NCI-H82 treated with DMSO at 0.1 percent for 48 hours (cell line): ENCODE measurements around the gene DLGAP5.

Experiments used
- DNase-seq: peaks from one replicate; lab custom pipeline; 2025; ENCODE audit not compliant: unreplicated experiment; lab: John Stamatoyannopoulos, UW

DLGAP5 gene

DNA sequence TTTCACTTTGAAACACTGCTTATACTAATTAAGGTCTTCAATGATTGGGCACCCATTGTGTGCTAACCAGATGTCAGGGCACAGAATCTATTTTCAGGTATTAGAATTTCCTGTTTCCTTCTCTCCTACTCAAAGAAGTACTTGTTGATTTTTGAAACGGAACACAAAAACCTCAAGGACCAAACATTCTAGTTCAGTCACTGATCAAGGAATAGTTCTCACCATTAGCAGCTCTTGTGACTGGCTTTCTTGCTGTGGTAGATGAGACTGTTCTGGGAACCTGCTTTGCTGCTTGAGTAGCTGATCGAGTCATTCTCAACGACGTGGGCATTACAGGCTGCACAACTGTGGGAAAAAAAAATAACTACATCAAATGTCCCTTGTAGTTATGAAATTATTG, 11.0 kb downstream of the DLGAP5 start:
- DNase-seq = no peak

DNA sequence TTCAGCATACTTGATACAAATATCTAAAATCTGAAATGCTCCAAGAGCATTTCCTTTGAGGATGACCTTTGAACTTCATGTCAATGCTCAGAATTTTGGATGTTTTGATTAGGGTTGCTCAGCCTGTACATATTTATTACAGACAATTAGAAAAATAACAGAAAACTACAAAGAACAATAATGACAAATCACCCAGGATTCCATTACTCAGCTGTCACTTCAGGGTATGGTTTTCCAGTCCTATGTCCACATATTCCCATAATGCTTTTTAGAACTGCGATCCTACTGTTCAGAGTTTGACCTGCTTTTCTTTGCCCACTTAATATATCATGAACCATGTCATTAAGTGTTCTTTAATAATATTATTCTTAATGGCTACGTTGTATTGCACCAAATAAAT, 11.4 kb downstream of the DLGAP5 start:
- DNase-seq = no peak

DNA sequence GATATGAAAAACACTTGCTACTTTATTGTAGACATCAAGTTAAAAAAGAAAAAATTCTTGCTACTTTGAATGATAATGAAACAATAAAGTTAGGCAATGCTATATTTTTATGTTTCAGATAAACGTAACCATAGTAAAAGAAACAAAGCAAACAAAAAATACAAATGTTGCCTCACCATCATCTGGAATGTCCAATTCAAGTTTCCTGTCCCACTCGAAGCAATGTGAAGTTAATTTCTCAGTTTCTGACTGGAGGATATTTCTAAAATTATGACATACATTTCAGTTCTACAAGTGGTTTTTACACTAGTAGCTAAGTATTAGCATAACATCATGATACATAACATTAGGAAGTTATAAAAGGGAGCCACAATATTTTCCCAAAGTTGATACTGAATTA, 20.9 kb downstream of the DLGAP5 start:
- DNase-seq = no peak

DNA sequence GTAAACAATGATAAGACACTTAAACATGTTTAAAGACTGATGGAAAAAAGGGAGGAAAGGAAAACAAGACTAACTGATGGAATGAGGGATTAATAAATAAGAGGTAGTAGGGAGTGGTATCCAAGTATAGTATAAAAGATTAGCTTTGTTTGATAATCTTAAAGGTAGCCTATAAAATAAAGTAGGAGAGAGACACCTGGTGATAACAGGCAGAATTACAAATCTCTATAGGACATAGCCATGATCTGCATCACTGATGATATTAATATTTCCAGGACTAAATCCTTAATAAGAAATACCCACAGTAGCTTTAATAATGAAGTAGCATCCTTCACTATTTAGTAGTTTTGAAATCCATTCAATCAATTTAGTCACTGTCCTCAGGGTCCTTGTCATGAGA, 30.4 kb downstream of the DLGAP5 start:
- DNase-seq = no peak

DNA sequence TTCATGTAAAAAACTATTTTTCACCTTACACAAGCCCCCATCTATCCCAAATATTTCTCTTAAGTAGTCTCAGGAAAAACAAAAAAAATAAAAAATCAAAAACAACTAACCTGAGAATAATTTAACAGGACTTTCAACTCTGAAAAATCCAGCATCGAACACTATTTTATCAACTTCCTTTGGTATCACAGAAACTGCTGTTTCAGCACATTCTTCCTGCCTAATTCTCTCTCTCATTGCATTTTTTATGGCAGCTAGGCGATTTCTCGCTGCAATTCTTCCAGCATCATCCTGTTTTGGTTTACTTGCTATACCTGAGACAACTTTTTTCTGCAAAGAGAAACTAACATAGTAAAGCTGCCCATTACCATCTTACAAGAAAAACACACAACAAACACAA, 33.0 kb downstream of the DLGAP5 start:
- DNase-seq = no peak

DNA sequence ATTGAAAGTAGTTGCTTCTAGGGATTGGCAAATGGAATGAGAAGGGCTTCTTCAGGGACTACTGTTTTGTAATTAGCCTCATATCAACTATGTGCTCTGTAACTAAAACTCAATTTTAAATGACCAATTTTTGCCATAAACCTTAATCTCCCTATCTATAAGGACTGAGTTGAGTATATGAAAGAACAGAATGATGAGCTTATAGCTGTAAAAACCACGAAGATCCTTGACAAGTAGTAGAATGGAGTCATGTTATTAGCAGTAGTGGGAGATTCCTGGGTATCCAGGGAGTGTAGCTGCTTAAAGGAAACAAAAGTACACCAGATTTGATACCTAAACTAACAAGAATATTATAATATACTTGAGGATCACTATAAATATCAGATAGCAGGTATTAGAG, 34.3 kb downstream of the DLGAP5 start:
- no peak for DNase-seq

DNA sequence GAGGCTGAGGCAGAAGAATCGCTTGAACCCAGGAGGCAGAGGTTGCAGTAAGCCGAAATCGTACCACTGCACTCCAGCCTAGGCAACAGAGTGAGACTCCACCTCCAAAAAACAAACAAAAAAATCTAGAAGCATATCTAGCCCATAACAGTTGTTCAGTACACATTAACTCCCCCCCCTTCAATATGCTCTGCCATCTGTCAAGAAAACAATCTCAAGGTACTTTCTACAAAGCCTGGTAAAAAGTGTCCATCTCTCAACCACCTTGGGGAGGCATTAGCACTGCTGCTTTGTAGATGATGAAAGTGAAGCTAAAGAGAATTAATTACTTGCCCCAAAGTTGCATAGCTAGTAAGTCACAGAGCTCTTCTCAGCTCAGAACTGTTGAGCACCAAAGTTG, 37.4 kb downstream of the DLGAP5 start:
- DNase-seq = peak; percentile 21

DNA sequence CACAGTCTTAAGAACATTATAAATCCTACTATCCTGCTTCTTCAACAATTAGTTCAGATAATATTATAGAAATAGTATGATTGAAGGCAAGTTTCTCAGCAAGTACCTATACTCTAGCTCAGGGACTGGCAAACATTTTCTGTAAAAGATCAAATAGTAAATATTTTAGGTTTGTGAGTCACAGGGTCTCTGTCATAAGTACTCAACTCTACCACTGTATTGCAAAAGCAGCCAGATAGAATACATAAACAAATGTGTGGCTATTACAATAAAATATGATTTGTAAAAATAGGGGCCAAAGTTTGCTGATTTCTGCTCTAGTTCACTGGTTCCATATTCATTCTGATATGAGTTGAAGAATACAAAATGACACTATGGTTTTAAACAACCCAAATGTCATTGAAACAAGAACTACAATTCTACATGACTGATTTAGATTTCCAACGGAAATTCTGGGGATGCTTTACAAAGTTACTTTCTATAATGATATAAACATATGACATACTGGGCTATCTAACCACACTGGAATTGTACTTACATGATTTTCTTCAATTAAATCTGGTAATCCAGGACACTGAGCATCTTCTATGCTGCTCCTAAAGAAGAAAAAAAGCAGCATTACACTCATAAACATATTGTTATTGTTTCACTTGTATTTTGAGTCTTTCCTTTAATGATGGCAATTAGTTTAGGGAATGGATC, 39.2 kb downstream of the DLGAP5 start:
- no peak for DNase-seq

DNA sequence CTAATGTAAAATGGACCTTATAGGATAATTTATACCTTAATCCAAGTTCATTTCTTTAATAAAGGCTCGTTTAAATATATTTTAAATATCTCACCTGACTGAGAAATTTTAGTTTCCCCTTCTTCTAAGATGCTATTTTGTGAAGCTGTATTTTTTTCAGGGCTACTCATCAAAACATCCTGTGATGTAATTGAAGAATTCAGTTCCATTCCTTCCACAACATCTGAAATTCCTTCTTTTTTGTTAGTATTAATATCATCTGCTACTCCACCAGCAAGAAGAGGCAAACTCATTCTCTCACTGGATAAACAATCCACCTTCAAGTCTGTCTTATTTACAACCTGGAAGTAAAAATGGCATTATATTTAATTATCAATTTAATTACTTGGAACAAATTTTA, 39.8 kb downstream of the DLGAP5 start:
- no peak for DNase-seq

DNA sequence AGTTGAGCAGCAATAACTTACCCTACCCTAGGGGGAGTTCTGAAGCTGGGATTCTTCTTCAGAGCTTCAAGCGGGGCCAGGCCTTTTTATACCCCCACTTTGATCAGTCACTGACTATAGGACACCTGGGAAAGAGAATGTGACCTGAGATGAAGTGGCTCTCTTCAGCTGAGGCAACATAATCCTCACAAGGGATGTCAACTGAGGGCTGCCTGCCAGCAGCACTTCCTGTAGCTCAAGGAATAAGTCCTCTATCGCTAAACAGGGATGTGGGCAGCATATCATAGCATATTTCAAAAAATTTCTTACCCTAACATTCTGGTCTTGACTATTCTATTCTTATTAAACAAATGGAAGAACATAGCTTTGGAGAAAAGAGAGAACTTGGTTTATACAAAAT, 45.0 kb downstream of the DLGAP5 start:
- no peak for DNase-seq

DNA sequence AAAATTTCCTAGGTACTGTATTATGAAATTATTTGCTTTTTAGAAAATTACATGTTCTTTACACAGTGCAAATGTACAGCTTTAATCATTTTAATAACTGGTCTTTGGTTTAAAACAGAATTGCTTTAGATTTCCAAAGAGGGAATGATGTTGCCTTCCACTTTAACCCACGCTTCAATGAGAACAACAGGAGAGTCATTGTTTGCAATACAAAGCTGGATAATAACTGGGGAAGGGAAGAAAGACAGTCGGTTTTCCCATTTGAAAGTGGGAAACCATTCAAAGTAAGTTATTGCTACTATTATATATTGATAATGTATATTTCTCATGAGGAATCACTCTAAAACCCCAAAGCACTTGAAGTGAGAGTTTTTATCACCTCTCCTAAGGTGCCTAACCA, 48.9 kb downstream of the DLGAP5 start:
- no peak for DNase-seq

DNA sequence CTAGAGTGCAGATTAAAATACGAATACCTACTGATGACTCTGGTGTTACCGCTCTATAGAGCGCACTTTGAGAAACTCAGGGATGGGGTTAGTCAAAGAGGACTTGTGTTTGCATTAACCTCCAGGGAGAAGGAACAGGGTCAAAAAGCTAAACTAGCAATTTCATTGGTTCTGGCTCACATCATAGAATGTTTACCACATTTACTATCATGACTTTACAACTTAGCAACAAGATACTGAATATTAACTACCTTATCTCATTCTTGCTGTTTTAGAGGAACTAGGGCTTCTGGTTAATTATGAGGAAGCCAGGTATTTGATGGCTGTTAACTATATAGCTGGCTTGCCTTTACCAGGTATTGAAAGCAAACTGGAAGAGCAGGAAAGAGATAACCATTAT, 49.6 kb downstream of the DLGAP5 start:
- DNase-seq = no peak

DNA sequence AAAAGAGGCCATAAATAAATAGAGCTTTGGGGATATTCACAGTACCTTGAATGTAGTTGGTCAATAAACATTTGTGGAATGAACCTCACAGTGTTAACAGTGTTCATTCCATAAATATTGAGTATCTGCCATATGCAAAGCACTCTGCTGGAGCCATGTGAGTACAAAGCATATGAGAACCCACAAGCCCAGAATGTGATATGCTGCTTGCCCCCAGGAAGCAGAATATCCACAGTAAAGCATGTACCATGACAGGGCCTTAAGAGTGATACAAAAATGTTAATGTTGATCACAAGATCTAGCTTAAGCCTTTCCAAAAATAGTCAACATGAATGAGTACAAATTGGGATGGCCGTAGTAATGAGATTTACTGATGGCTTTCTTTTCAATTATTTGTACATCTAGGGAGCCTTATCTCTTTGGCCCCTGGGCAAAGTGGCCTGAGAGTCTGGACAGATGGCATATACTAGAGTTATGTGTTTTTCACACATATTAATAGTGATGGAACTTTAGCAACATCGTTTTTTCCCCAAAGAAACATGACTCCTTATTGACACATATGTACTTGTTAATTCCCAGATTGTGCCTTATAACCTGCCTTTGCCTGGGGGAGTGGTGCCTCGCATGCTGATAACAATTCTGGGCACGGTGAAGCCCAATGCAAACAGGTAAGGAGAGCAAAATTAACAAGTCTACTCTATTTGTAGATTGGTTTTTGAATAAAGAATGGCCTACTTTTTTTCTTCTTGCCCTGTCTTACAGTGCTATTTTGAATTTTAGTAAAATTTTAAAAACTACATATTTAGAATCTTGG, 51.5 kb downstream of the DLGAP5 start:
- DNase-seq = no peak

DNA sequence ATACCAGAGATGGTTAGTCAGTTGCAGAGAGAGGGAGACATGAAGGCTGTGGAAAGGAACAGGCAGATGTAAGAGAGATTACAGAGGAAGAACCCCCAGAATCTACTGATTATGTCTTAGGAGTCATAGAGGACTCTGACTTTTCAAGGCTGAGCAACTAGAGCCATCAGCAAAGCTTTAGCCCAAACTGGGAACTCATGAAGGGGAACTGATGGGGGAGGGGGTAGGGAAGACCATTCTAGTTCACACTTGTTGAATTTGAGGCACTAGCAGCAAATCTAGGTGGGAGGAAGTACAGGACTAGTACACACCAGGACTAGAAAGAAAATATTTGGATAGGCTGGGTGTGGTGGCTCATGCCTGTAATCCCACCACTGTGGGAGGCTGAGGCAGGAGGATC, 52.2 kb downstream of the DLGAP5 start:
- DNase-seq = no peak

DNA sequence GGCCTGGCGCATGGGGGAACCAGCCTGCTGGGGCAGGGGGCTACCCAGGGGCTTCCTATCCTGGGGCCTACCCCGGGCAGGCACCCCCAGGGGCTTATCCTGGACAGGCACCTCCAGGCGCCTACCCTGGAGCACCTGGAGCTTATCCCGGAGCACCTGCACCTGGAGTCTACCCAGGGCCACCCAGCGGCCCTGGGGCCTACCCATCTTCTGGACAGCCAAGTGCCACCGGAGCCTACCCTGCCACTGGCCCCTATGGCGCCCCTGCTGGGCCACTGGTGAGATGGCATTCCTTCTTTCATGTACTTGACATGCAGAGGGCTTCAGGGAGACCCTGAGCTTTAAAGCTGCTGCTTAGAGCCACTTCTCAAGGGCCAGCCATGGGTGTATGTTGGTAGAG, 53.3 kb downstream of the DLGAP5 start:
- no peak for DNase-seq

DNA sequence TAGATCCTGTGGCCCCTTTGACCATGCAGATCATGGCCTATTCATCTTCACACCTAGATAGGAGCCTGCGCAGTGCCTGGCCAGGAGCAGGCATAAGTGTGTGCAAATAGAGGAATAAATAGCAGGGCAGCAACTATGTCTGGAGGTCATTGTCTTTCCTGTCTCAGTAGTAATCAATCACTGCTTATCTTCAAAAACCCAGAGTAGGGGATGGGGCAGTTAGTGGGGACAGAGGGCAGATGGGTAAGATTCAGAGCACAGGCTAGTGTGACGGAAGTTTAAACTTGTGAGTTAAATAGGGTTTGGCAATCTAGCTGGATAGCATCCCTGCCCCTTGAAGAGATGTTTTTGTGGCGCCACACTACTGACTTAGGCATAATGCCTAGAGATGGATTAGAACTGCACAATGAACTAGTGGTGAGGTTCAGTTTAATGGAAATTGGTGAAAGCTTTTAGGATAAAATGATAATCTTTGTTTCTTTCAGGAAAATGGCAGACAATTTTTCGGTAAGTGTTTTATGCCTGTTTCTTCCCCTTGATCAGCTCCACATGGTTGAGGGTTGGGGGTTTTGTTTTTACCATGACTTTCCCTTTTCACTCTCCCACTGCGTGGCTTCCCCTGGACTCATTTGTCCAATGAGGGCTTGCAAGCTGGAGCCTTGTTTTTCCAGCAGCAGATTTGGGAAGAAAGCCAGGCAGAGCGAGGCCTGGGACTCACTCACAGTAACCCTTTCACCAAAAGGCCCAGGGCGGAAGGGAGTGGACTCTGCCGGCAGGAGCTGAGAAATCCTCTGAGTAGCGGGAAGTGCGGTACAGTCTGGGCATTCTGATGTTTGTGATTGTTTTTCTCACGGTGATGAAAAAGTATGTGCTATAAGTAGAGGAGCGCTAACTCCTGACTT, 54.2 kb downstream of the DLGAP5 start:
- DNase-seq = no peak

DNA sequence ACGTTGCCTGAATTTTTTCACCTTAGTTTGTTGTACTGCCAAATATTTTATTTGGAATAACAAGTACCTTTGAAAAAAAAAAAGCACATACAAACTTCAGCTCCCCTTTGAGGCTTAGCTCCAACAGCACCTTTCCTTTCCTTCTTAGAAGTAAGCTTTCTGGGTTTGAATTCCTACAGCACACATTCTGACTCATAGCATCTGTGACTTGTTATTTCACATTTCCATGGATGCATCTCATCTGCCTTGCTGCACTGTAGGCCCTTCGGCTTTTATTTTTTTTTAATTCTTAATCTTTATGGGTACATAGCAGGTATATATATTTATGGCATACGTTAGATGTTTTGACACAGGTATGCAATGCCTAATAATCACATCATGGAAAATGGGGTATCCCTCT, 55.1 kb downstream of the DLGAP5 start:
- no peak for DNase-seq

DNA sequence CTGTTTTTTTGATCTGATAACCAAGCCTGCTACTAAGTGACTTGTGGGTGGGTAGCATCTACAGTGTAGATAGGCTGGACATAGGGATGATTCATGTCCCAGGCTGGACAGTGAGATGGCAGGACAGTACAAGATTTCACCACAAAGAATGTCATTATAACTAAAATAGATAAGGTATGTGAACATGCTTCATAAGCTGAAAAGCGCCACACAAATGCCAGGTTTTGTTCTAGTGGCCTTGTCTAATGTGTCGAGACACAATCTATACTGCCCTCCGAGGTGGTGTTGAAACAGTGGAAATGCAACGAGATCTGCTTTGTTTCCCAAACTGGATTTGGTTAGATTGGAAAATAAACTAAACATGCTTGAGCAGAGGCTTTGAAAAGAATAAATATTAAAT, 58.0 kb downstream of the DLGAP5 start:
- DNase-seq = no peak

DNA sequence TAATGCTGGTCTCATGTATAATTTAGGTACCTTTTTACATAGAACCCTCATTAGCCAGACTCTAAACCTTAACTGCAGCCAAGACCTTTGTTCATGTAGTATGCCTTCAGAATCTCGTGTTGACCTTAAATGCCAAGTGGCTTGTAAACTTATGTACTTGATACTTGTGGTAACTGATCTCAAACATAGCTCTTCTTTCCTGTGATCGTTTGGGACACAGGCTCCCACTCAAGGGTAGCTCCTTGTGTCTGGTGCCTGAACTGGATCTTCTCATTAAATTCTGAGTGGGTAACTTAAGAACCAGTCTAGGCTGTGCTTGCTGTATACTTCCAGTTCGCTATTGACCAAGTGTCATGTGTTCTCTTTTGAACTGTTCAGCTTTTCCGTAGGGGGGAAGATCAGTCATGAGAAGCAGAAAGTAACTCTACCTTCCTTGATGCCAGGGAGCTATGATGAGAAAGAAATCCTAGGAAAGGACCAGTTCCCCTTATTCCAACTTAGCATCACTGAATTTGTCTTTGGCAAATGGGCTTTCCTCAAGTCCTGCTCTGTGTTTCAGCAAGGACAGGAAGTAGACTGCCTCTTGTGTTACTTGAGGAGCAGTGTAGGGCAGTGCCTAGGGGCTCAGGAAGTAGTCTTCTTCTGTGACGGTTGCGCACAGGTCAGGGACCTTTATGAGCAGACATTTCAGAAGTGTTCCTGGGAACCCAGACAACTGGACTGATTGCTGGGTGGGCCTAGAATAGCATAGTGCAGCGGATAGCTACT, 59.8 kb downstream of the DLGAP5 start:
- DNase-seq = no peak

DNA sequence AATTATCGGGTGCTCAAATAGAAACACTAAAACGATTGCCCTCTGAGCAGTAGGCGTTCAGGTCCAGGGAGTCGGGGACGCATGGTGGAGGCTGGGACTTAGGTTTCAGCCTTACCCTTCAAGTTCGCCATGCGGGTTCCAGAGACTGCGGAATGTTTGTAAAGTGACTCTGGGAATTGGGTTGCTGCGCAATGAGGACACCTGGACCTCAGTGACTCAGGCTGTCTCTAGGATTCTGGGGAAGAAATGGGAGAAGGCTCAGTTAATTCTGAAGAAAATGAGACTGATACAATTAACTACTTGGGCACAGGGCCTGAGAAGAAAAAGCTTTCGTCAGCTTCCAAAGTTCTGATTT, 61.2 kb downstream of the DLGAP5 start:
- DNase-seq = no peak
